Activated CD8-positive, alpha-beta T cell treated with anti-CD3 and anti-CD28 coated beads for 36 hours (primary cell): Measurements from ENCODE around the gene NDUFAF5. TPM values are rescaled to one million over a fixed set of nuclear protein-coding genes. Genes with fewer than 3 reads are reported as not detected.

Experiments used
- ATAC-seq: fragments of 200-7000 bp; cut with Tn5 transposase; one replicate; pipeline ENCODE4 v1.10.0; 2021; ENCODE audit warnings: mild to moderate bottlenecking, moderate library complexity
- CTCF ChIA-PET: fragments of 350-600 bp; sonication (Branson Sonifier 250); formaldehyde crosslinking; loops from one replicate; lab custom pipeline; 2021; ENCODE audit warnings: antibody characterized with exemption; lab: Charles Lee
- POLR2A ChIA-PET: fragments of 350-600 bp; sonication (Branson Sonifier 250); formaldehyde crosslinking; loops from one replicate; lab custom pipeline; 2021; ENCODE audit warnings: antibody characterized with exemption; lab: Charles Lee
- DNase-seq: peaks from one replicate; pipeline ENCODE4 v3.0.0-alpha.2; 2020
- H3K27ac Mint-ChIP-seq: one replicate; pipeline ENCODE4 v1.8.0; 2021; ENCODE audit warnings: mild to moderate bottlenecking, mixed read lengths
- H3K27me3 Mint-ChIP-seq: one replicate; pipeline ENCODE4 v1.8.0; 2021; ENCODE audit warnings: mixed read lengths
- H3K36me3 Mint-ChIP-seq: one replicate; pipeline ENCODE4 v1.8.0; 2021; ENCODE audit warnings: low read depth, mixed read lengths
- H3K4me1 Mint-ChIP-seq: one replicate; pipeline ENCODE4 v1.8.0; 2021; ENCODE audit warnings: low read depth, mixed read lengths
- H3K4me3 Mint-ChIP-seq: one replicate; pipeline ENCODE4 v1.8.0; 2021; ENCODE audit warnings: mild to moderate bottlenecking, moderate library complexity, mixed read lengths
- H3K9me3 Mint-ChIP-seq: one replicate; pipeline ENCODE4 v1.8.0; 2021; ENCODE audit warnings: mixed read lengths
- intact Hi-C: fragments of 100-400 bp; cut with micrococcal nuclease; formaldehyde crosslinking; loops from one replicate; pipeline ENCODE4 v1.10.0; 2022
- total RNA-seq, 2 experiments: library from RNA; stranded (reverse); gene quantifications; one replicate each; pipeline ENCODE4 v1.2.3, GENCODE V29; 2021
- TF ChIP-seq, protein P1 (sequence below): fragments of 200-600 bp; IDR thresholded peaks from one replicate; pipeline ENCODE4 v1.8.0; 2022; ENCODE audit warnings: antibody characterized with exemption, mild to moderate bottlenecking

NDUFAF5 gene
- total RNA-seq, 2 experiments from 2014 or later, result 25.9 to 28.4 TPM

DNA sequence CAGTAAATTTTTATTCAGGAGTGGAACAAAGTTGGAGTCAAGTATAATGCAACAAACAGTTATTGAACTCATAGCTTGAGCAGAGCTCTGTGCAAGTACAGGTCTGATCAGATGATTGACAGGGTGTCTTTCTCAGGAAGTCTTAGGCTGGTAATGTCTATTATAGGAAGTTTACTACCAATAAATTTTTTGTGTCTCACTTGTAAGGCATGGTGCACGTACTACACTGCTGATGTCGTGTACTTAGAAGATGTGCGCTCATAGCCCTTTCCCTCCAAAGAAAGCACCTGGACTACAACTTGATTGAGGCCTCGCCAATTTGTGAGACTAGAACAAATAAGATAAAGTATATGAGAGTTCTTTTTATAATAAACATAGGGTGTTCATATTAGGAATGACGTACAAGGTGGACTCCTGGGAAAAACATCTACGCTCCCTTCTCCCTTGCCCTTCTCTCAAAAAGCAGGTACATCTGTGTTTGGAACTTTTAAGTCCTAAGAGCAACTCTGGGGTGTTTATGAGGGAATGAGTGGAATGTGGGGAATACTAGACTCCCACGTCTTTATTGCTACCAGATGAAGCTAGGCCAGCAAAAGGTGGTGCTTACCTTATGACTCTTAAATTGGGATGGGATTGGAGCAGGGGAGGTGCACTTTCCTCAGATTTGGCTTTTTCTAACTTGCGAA lies 1.5 kb downstream of the NDUFAF5 start:
- ChIA-PET POLR2A (interaction anchor here (1.0 kb wide), 1 partner anchor 9 kb away, joined by 3 read pairs; no protein-coding TSS in a partner anchor), CTCF (interaction anchor here (1.1 to 4.0 kb wide), 3 partner anchors 9 to 173 kb away, joined by 3 to 29 read pairs (median 5); no protein-coding TSS in a partner anchor)
- ATAC-seq, result no peak
- Mint-ChIP-seq H3K4me3 (peak overlapping the region; percentile 100), H3K4me1 (peaks cover 45% of the 10 kb centered on the region), H3K36me3 (peaks cover 44% of the 10 kb centered on the region), H3K27ac (peak overlapping the region; percentile 83), H3K9me3 (no peaks in the 10 kb centered on the region), H3K27me3 (no peaks in the 10 kb centered on the region)
- no peak for DNase-seq
- intact Hi-C loops, result no loop called here
- TF ChIP-seq, protein P1, sequence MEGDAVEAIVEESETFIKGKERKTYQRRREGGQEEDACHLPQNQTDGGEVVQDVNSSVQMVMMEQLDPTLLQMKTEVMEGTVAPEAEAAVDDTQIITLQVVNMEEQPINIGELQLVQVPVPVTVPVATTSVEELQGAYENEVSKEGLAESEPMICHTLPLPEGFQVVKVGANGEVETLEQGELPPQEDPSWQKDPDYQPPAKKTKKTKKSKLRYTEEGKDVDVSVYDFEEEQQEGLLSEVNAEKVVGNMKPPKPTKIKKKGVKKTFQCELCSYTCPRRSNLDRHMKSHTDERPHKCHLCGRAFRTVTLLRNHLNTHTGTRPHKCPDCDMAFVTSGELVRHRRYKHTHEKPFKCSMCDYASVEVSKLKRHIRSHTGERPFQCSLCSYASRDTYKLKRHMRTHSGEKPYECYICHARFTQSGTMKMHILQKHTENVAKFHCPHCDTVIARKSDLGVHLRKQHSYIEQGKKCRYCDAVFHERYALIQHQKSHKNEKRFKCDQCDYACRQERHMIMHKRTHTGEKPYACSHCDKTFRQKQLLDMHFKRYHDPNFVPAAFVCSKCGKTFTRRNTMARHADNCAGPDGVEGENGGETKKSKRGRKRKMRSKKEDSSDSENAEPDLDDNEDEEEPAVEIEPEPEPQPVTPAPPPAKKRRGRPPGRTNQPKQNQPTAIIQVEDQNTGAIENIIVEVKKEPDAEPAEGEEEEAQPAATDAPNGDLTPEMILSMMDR, result no peak

DNA sequence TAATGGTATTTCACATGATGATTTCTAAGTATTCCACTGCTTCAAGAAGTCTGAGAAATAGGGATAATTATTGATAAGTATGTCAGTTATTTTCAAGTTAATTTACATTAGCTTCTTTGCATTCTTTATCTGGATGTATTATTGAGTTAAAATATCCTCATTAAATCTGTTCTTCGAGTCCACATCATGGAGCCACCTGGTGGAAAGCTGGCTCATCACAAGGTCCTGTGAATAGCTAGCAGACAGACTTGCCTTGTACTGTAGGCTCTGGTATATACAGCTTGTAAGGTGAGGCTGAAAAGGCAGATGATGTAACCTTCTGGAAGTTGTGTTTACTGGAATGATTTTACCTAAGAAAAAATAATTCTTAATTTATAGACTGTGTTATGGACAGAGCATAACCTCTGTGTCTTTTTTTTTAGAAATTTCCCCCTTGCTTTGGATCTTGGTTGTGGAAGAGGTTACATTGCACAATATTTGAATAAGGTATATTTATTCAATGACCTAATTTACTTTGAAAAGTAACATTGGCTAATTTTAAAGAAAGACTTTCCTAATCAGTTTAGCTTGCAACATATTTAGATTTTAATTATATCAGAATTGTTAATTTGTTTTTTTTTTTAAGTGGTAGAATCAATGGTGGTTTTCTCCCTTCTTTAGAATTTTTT lies 3.5 kb downstream of the NDUFAF5 start:
- ATAC-seq, result no peak
- no peak overlapping the region for H3K4me3 Mint-ChIP-seq
- peaks cover 30% of the 10 kb centered on the region for H3K4me1 Mint-ChIP-seq
- no peaks in the 10 kb centered on the region for H3K27me3 Mint-ChIP-seq
- H3K27ac Mint-ChIP-seq, result no peak overlapping the region
- H3K36me3 Mint-ChIP-seq, result peaks cover 38% of the 10 kb centered on the region
- peak; percentile 68 for DNase-seq
- ChIA-PET POLR2A (no interaction called here), CTCF (interaction anchor here (0.9 to 2.3 kb wide), 10 partner anchors 9 to 177 kb away, joined by 3 to 13 read pairs (median 6); no protein-coding TSS in a partner anchor)
- TF ChIP-seq, protein P1, result peak; percentile 51
- intact Hi-C loops, result no loop called here
- no peaks in the 10 kb centered on the region for H3K9me3 Mint-ChIP-seq

DNA sequence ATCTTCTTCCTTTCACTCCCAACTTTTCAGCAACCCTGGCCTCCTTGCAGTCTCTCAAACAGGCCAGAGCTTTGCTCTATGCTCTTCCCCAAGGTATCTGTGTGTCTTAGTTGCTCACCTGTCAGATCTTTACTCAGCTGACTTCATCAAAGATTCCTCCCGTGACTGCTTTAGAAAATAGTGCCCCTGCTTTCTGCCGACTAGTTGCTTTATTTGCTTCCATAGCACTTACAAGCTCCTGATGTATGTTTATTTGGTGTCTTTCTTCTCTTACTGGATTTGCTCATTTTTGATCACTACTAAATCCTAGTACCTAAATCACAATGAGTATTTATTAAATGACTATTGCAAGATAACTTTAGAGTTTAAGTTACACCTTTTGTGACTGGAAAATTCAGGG lies 5.9 kb downstream of the NDUFAF5 start:
- CTCF ChIA-PET, result no interaction called here
- ATAC-seq (no peak), DNase-seq (no peak)
- Mint-ChIP-seq H3K4me1 (peaks cover 22% of the 10 kb centered on the region), H3K9me3 (no peaks in the 10 kb centered on the region), H3K36me3 (peaks cover 46% of the 10 kb centered on the region), H3K4me3 (no peak overlapping the region), H3K27ac (no peak overlapping the region), H3K27me3 (no peaks in the 10 kb centered on the region)
- POLR2A ChIA-PET, result no interaction called here
- intact Hi-C loops, result no loop called here
- TF ChIP-seq, protein P1, result no peak

DNA sequence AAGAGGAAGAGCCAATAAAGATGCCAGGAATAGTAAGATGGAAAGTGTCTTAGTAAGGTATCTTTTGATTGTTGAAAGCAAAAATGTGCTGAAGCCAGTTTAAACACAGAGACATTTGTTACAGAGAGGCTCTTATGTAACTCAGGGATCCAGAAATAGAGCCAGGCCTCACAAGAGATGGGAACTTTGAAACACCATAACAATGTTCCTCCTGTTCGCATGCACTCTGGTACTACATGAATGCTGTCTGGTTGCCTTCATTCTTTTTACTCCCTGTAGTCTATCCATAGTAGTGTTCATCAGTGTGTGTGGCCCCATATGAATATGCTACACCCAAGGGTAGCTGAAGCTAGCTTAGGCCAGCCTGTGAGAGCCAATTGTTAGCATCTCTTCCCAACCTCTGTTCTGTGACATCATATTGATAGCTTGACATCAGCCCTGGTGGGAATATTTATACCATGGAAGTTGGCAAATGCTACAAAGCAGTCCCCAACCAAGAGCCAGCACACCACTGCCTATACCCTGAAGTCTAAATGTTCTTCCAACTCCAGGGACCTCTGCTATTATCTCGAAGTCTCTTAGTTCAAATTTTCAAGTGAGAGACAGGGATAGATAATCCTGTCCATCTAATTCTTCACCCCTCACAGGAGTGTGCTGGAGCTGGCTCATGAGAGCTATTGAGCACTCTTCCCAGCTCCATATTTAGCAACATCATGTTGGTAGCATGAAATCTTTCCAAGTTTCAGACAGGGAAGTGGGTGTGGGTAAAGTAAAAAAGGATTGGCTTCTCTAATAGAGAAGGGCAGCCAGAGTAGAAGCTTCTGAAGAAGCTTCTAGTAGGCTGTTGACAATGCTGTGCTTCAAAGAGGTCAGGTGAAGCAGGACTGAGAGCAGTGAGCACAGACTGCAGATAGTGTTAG lies 7.0 kb downstream of the NDUFAF5 start:
- DNase-seq (no peak), ATAC-seq (no peak)
- Mint-ChIP-seq H3K4me1 (peaks cover 12% of the 10 kb centered on the region), H3K27me3 (no peaks in the 10 kb centered on the region), H3K36me3 (peaks cover 42% of the 10 kb centered on the region), H3K4me3 (no peak overlapping the region), H3K9me3 (no peaks in the 10 kb centered on the region), H3K27ac (no peak overlapping the region)
- CTCF ChIA-PET, result interaction anchor here (0.8 kb wide), 1 partner anchor 28 kb away, joined by 3 read pairs; no protein-coding TSS in a partner anchor
- TF ChIP-seq, protein P1, result no peak
- intact Hi-C loops, result no loop called here
- POLR2A ChIA-PET, result no interaction called here
